Activated naive CD8-positive, alpha-beta T cell treated with anti-CD3 and anti-CD28 coated beads, Interleukin-2, amount 10 ng/mL, durations not matched to agents 7 days and 5 days (primary cell): ENCODE measurements around the gene SPATA31D4. TPM values are rescaled to one million over a fixed set of nuclear protein-coding genes. Genes with fewer than 3 reads are reported as not detected.
"Not testable (repeated sequence)": the region's sequence is repeated elsewhere in the genome, so short reads cannot be mapped to it uniquely, and the experiment has no call there.

Source experiments
- ATAC-seq: fragments of 150-1000 bp; cut with Tn5 transposase; one replicate; pipeline ENCODE4 v1.10.0; 2021; ENCODE audit warnings: low read depth, moderate library complexity
- POLR2A ChIA-PET: fragments of 350-600 bp; sonication (Branson Sonifier 250); formaldehyde crosslinking; loops from one replicate; lab custom pipeline; 2021; ENCODE audit warnings: antibody characterized with exemption; lab: Charles Lee
- DNase-seq: peaks from one replicate; pipeline ENCODE4 v3.0.0; 2021
- H3K27ac Mint-ChIP-seq: one replicate; pipeline ENCODE4 v1.8.0; 2022; ENCODE audit warnings: mild to moderate bottlenecking, mixed read lengths
- H3K27me3 Mint-ChIP-seq: one replicate; pipeline ENCODE4 v1.8.0; 2022; ENCODE audit warnings: mild to moderate bottlenecking, moderate library complexity, mixed read lengths
- H3K36me3 Mint-ChIP-seq: one replicate; pipeline ENCODE4 v1.8.0; 2021; ENCODE audit warnings: mild to moderate bottlenecking, mixed read lengths
- H3K4me1 Mint-ChIP-seq: one replicate; pipeline ENCODE4 v1.8.0; 2021; ENCODE audit warnings: mixed read lengths
- H3K4me3 Mint-ChIP-seq: one replicate; pipeline ENCODE4 v1.8.0; 2022; ENCODE audit warnings: mild to moderate bottlenecking, moderate library complexity, mixed read lengths
- H3K9me3 Mint-ChIP-seq: one replicate; pipeline ENCODE4 v1.8.0; 2021; ENCODE audit warnings: mixed read lengths
- total RNA-seq, 2 experiments: library from RNA; stranded (reverse); gene quantifications; one replicate each; pipeline ENCODE4 v1.2.3, GENCODE V29; 2021

SPATA31D4 gene
- total RNA-seq, 2 experiments from 2014 or later, result not detected

DNA sequence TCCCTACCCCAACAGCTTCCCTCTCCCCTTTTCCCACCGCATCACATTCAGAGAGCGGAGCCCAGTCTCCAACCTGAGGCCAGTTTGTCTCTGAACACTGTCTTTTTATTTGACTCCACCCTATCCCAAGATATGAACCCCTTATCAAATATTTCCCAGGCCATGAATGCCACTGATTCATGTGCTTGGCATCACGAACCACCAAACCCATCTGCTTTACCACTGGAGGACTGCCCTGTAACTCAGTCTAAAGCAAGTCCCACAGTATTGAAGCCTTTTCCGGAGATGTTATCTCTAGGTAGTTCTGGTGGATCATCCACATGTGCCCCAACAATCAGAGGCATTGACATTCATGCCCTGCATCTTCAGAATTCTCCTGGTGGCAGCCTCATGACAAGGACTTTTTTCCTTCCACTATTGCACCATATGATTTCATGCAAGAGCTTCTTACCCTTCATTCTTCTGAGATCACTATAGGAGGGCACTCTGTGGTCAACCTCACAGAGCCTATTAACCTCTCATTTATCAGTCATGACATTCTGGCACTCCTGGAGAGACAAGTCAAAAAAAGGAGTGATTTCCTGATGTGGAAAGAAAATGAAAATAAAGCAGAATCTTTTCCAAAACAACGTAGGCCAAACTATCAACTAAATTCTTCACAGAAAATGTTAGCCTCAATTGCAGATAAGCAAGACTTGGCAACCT is 12.3 kb upstream of the SPATA31D4 start:
- no peaks in the 10 kb centered on the region for H3K27me3 Mint-ChIP-seq
- no peaks in the 10 kb centered on the region for H3K9me3 Mint-ChIP-seq
- no peak overlapping the region for H3K27ac Mint-ChIP-seq
- H3K4me1 Mint-ChIP-seq, result no peaks in the 10 kb centered on the region
- ATAC-seq (no peak), DNase-seq (no peak)
- POLR2A ChIA-PET, result no interaction called here
- H3K36me3 Mint-ChIP-seq, result no peaks in the 10 kb centered on the region
- no peak overlapping the region for H3K4me3 Mint-ChIP-seq

DNA sequence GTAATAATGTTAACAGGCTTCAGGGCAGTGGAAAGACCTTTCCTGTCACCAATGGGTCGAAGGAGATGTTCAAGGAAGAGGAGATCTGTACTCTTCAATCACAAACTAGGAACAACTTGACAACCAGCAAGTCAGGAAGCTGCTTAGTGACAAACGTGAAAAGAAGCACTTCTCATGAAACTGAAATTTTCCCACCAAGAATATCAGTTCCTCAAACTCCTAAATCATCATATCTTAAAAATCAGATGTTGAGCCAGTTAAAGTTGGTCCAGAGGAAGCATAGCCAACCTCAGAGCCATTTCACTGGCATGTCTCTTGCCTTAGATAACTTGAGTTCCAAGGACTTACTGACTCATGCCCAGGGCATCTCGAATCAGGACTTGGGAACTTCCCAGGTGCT is 9.7 kb upstream of the SPATA31D4 start:
- H3K27me3 Mint-ChIP-seq, ATAC-seq, H3K4me3 Mint-ChIP-seq, H3K27ac Mint-ChIP-seq, H3K4me1 Mint-ChIP-seq, DNase-seq, POLR2A ChIA-PET, H3K9me3 Mint-ChIP-seq, H3K36me3 Mint-ChIP-seq: not testable (repeated sequence)

DNA sequence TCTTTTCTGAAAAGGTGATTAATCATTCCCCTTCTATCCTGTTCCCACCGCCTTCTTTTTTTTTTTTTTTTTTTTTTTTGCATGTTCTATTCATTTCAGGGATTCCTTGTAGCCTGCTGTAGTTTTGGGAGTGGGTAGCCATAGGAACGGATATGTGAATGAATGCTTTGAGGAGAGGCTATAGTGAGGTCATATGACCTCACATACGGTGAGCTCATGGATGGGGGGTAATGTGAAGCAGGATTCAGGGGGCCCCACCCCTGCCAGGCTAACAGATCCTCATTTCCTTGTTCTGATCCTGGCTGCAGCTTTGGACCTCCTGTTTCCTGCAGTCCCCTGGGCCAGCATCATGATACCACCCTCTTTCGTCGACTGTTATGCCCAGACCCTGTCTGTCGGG is 1.9 kb downstream of the SPATA31D4 start:
- H3K27me3 Mint-ChIP-seq, H3K4me3 Mint-ChIP-seq, DNase-seq, H3K4me1 Mint-ChIP-seq, H3K9me3 Mint-ChIP-seq, H3K27ac Mint-ChIP-seq, POLR2A ChIA-PET, H3K36me3 Mint-ChIP-seq, ATAC-seq: not testable (repeated sequence)

DNA sequence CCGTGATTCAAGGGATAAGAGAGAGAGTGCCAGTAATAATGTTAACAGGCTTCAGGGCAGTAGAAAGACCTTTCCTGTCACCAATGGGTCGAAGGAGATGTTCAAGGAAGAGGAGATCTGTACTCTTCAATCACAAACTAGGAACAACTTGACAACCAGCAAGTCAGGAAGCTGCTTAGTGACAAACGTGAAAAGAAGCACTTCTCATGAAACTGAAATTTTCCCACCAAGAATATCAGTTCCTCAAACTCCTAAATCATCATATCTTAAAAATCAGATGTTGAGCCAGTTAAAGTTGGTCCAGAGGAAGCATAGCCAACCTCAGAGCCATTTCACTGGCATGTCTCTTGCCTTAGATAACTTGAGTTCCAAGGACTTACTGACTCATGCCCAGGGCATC is 5.3 kb downstream of the SPATA31D4 start:
- H3K4me3 Mint-ChIP-seq, H3K9me3 Mint-ChIP-seq, POLR2A ChIA-PET, H3K4me1 Mint-ChIP-seq, DNase-seq, ATAC-seq, H3K27me3 Mint-ChIP-seq, H3K36me3 Mint-ChIP-seq, H3K27ac Mint-ChIP-seq: not testable (repeated sequence)

DNA sequence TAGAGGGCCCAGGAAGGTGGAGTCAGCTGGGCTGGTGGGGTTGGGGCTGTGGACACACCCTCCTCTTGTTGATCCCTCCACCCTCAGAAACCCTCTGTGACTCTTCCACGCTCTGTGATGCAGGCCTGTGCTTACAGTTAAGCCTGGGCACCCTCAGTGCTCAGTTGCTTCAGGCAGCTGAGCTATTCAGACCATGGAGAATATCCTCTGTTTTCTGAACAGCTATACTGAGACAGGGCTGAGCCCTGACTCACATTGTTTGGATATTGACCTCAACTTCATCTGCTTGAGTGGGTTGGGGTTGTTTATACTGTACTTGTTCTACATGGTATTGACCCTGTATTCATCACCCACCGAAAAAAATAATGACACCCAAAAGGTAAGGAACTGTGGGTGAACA is 15.2 kb downstream of the SPATA31D4 start, which contains the start of gene SPATA31D3:
SPATA31D3 (plus strand) TSS at position 108 of the 400 bp plus-strand sequence; CDS start at position 194, 86 bp downstream.
- DNase-seq, ATAC-seq, H3K4me3 Mint-ChIP-seq, H3K36me3 Mint-ChIP-seq, H3K27ac Mint-ChIP-seq, H3K27me3 Mint-ChIP-seq, H3K4me1 Mint-ChIP-seq, H3K9me3 Mint-ChIP-seq, POLR2A ChIA-PET: not testable (repeated sequence)

DNA sequence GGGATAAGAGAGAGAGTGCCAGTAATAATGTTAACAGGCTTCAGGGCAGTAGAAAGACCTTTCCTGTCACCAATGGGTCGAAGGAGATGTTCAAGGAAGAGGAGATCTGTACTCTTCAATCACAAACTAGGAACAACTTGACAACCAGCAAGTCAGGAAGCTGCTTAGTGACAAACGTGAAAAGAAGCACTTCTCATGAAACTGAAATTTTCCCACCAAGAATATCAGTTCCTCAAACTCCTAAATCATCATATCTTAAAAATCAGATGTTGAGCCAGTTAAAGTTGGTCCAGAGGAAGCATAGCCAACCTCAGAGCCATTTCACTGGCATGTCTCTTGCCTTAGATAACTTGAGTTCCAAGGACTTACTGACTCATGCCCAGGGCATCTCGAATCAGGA is 20.4 kb downstream of the SPATA31D4 start:
- ATAC-seq, H3K4me1 Mint-ChIP-seq, POLR2A ChIA-PET, H3K27ac Mint-ChIP-seq, H3K4me3 Mint-ChIP-seq, H3K9me3 Mint-ChIP-seq, H3K36me3 Mint-ChIP-seq, H3K27me3 Mint-ChIP-seq, DNase-seq: not testable (repeated sequence)

DNA sequence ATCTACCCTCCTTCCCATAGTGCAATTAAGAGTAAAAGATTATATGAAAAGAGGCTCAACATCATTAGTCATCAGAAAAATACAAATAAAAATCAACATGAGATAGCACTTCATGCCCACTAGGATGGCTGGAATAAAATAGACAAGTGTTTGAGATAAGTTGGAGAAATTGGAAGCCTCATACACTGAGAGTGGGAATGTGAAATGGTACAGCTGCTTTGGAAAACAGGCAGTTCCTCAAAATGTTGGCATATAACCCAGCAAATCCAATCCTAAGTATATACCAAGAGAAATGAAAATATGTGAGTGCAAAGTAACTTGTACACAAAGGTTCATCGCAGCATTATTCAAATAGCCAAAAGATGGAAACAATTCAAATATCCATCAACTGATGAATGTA is 24.9 kb downstream of the SPATA31D4 start:
- H3K9me3 Mint-ChIP-seq, result peaks cover 10% of the 10 kb centered on the region
- ATAC-seq, result no peak
- no peaks in the 10 kb centered on the region for H3K4me1 Mint-ChIP-seq
- H3K27me3 Mint-ChIP-seq, result no peaks in the 10 kb centered on the region
- H3K36me3 Mint-ChIP-seq, result no peaks in the 10 kb centered on the region
- DNase-seq, result no peak
- POLR2A ChIA-PET, result no interaction called here
- no peak overlapping the region for H3K4me3 Mint-ChIP-seq
- no peak overlapping the region for H3K27ac Mint-ChIP-seq

DNA sequence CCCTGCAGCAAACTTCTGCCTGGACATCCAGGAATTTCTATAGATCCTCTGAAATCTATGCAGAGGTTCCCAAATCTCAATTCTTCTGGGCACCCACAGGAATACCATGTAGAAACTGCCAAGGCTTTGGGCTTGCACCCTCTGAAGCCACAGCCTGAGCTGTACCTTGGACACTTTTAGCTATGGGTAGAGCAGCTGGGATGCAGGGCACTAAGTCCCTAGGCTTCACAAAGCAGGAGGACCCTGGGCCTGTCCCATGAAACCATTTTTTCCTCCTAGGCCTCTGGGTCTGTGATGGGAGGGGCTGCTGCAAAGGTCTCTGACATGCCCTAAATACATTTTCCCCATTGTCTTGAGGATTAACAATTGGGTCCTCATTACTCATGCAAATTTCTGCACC is 27.4 kb downstream of the SPATA31D4 start:
- ATAC-seq (no peak), DNase-seq (no peak)
- H3K9me3 Mint-ChIP-seq, result peaks cover 10% of the 10 kb centered on the region
- POLR2A ChIA-PET, result no interaction called here
- no peak overlapping the region for H3K4me3 Mint-ChIP-seq
- H3K27me3 Mint-ChIP-seq, result no peaks in the 10 kb centered on the region
- no peaks in the 10 kb centered on the region for H3K36me3 Mint-ChIP-seq
- no peaks in the 10 kb centered on the region for H3K4me1 Mint-ChIP-seq
- no peak overlapping the region for H3K27ac Mint-ChIP-seq

DNA sequence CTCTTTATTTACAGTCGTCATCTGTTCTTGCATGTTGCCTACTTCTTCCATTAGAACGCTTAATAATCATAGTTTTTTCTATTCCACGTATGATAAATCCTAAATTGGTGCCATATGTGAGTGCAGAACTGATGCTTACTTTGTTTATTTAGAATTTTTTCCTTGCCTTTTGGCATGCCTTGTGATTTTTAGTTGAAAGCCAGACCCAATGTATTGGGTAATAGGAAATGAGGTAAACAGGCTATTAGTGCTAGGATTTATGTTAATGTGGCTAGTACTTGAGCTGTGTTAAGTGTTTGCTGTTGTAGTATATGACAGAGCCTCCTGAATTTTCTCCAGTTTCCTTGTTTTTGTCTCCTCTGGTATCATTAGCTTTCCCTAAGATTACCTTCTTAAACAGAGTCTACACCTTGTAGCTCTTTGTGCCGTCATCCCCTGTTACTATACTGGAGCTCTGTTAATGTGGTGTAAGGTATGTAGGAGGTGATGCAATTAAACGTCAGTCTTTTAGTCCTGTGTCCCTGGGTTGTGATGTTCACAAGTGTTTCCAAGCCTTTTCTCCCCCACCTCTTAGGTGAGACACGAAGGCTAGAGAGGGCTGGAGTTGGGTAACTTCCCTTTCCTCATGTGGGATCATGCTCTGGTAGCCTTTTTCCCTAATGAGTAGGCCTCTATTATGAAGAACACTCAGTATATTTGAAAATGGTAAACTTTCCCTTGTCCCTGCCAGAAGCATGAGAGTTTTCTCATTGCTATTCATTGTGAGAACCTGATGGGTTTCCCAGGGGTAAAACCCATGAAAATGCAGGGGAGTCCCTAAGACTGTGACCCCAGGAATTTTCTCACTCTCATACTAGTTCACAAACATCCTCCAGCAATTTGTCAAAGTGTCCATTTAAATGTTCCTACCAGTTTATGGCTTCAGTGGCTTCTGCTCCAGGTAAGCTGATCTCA is 36.3 kb downstream of the SPATA31D4 start:
- peaks cover 3% of the 10 kb centered on the region for H3K9me3 Mint-ChIP-seq
- H3K36me3 Mint-ChIP-seq, result no peaks in the 10 kb centered on the region
- DNase-seq, result no peak
- no peak for ATAC-seq
- no peaks in the 10 kb centered on the region for H3K4me1 Mint-ChIP-seq
- H3K27me3 Mint-ChIP-seq, result no peaks in the 10 kb centered on the region
- POLR2A ChIA-PET, result no interaction called here
- H3K4me3 Mint-ChIP-seq, result no peak overlapping the region
- no peak overlapping the region for H3K27ac Mint-ChIP-seq

DNA sequence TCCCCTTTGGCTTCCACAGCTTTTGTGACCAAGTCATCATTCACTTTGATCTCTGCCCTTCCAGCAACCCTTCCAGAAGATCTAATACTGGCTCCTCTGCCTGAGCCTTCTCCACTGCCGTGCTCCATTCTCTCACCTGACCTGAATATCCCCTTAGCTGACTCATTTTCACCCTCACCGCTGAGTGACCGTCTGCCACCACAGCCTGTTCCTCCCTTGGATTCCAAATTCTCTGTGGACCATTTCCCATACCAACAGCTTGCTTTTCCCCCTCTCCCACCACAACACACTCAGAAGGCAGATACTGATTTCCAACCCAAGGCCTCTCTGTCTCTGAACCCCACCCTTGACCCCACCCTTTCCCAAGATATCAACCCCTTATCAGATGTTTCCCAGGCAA is 39.8 kb downstream of the SPATA31D4 start:
- POLR2A ChIA-PET, result no interaction called here
- ATAC-seq (no peak), DNase-seq (no peak)
- Mint-ChIP-seq H3K27me3 (no peaks in the 10 kb centered on the region), H3K9me3 (peaks cover 3% of the 10 kb centered on the region), H3K4me1 (no peaks in the 10 kb centered on the region), H3K36me3 (no peaks in the 10 kb centered on the region), H3K4me3 (no peak overlapping the region), H3K27ac (no peak overlapping the region)

DNA sequence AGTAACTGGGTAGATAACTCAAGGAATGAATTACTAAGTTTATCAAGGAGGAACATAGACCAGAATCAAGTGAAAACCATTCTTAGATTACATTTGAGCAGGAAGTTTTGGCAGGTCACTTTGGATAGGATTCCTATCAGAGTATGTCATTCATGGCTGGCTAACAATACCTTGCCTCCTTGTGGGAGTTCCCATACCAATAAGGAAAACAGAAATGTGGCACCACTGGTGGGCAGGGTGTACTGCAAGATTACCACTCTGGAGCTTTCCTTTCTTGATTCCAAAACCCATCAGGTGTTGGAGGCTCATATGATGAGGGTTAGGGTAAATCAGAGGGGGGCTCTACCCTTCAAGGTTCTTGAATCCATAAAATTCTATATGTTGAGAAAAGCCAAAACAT is 41.7 kb downstream of the SPATA31D4 start:
- H3K27me3 Mint-ChIP-seq, result no peaks in the 10 kb centered on the region
- H3K4me3 Mint-ChIP-seq, result no peak overlapping the region
- H3K4me1 Mint-ChIP-seq, result no peaks in the 10 kb centered on the region
- no peak overlapping the region for H3K27ac Mint-ChIP-seq
- DNase-seq, result no peak
- H3K9me3 Mint-ChIP-seq, result peaks cover 3% of the 10 kb centered on the region
- H3K36me3 Mint-ChIP-seq, result no peaks in the 10 kb centered on the region
- POLR2A ChIA-PET, result no interaction called here
- ATAC-seq, result no peak

DNA sequence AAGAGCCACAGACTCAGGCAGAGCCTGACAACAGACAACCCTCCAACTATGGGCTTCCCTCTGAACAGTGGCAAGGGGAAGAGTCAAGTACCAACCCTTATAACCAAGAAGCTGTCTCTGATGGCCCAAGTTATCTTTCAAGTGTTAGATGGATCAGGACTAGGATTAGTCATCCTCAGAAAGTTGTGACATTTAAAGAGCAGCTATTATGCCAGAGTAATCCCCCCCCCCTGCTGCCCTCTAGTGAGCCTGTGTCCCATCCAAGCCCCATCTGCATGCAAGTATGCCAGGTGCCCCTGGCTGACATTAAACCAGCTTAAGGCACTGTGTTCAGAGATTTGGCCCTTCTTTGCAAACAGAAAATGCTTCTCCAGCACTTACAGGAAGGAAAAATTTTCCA is 43.5 kb downstream of the SPATA31D4 start:
- POLR2A ChIA-PET, result no interaction called here
- Mint-ChIP-seq H3K4me3 (no peak overlapping the region), H3K27me3 (no peaks in the 10 kb centered on the region), H3K27ac (no peak overlapping the region), H3K36me3 (no peaks in the 10 kb centered on the region), H3K4me1 (no peaks in the 10 kb centered on the region), H3K9me3 (peaks cover 4% of the 10 kb centered on the region)
- DNase-seq (no peak), ATAC-seq (no peak)

DNA sequence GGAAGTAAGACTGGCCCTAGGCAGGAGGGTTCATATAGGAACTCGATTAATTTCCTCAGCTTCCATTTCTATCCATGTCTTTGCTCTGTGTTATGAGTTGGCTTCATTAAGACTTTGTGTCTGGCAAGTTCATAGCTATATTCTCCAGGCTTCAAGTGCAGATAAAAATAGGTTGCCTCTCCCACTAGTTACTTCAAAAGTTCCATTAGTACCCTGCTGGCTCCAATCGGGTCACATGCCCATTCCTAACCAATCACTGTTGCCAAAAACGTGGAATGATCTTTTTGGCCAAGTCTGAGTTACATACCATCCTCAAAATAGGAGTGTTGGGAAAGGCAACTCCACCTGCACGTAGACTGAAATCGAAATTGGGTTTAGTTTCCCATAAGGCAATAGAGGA is 46.5 kb downstream of the SPATA31D4 start:
- no peak overlapping the region for H3K4me3 Mint-ChIP-seq
- H3K27ac Mint-ChIP-seq, result no peak overlapping the region
- no peaks in the 10 kb centered on the region for H3K27me3 Mint-ChIP-seq
- H3K9me3 Mint-ChIP-seq, result peaks cover 6% of the 10 kb centered on the region
- no peaks in the 10 kb centered on the region for H3K36me3 Mint-ChIP-seq
- POLR2A ChIA-PET, result no interaction called here
- no peak for DNase-seq
- H3K4me1 Mint-ChIP-seq, result no peaks in the 10 kb centered on the region
- ATAC-seq, result no peak

DNA sequence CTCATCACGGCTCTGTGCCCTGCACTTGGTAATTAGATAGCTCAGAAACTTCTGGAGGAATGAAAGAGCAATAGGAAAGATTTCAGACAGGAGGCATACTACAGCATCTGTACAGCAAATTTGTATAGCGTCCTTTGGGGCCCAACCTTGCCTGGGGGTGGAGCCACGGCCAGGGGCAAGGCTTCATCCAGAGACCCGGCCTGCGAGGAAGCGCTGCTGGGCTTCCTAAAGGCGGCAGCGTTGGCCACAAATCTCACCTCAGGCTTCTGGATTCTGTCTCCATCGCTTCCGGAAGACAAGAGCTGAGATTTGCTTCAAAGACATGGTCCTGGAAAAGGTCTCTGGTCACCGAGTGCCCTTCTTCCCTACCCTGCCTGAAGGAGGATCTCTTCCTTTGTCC is 48.1 kb downstream of the SPATA31D4 start:
- no peak for ATAC-seq
- Mint-ChIP-seq H3K27ac (no peak overlapping the region), H3K9me3 (peaks cover 8% of the 10 kb centered on the region), H3K4me1 (no peaks in the 10 kb centered on the region), H3K36me3 (no peaks in the 10 kb centered on the region), H3K4me3 (no peak overlapping the region), H3K27me3 (no peaks in the 10 kb centered on the region)
- no peak for DNase-seq
- POLR2A ChIA-PET, result no interaction called here
